Heart left ventricle (tissue), 16 donors: Measurements from ENCODE around the gene CLDN6. TPM values are rescaled to one million over a fixed set of nuclear protein-coding genes. Genes with fewer than 3 reads are reported as not detected.

Experiments used
- ATAC-seq, 4 donors: fragments of 200-7000 bp; cut with Tn5 transposase; one replicate each; pipeline ENCODE4 v1.9.1; 2020 to 2022; ENCODE audit warnings: moderate library complexity in 4 of 4, mild to moderate bottlenecking in 3 of 4, moderate number of reproducible peaks in 1 of 4
- DNase-seq, 5 donors: peaks; one replicate each; pipeline ENCODE4 v3.0.0-alpha.2; 2020
- H3K27ac ChIP-seq, 12 donors: fragments of 200-600 bp; sonication (generic) in 4 of 12; one replicate each; pipeline versions ENCODE4 v1.5.0 to v1.8.0; 2016 to 2022; ENCODE audit warnings: mild to moderate bottlenecking in 2 of 12
- H3K27me3 ChIP-seq, 9 donors: fragments of 200-600 bp; sonication (generic) in 2 of 9; one replicate each; pipeline versions ENCODE4 v1.5.1 to v1.8.0; 2016 to 2022; ENCODE audit warnings: mild to moderate bottlenecking in 3 of 9
- H3K36me3 ChIP-seq, 9 donors: fragments of 200-600 bp; sonication (generic) in 2 of 9; one replicate each; pipeline versions ENCODE4 v1.5.0 to v1.8.0; 2018 to 2022; ENCODE audit warnings: mild to moderate bottlenecking in 2 of 9
- H3K4me1 ChIP-seq, 12 donors: fragments of 200-600 bp; sonication (generic) in 4 of 12; one replicate each; pipeline versions ENCODE4 v1.5.0 to v1.8.0; 2016 to 2022; ENCODE audit warnings: mild to moderate bottlenecking in 3 of 12
- H3K4me3 ChIP-seq, 12 donors: fragments of 200-600 bp; sonication (generic) in 4 of 12; one replicate each; pipeline versions ENCODE4 v1.5.0 to v1.8.0; 2017 to 2022; ENCODE audit warnings: mild to moderate bottlenecking in 9 of 12, moderate library complexity in 4 of 12
- H3K9me3 ChIP-seq, 12 donors: fragments of 200-600 bp; sonication (generic) in 4 of 12; one replicate each; pipeline versions ENCODE4 v1.5.0 to v1.8.0; 2016 to 2022; ENCODE audit warnings: mild to moderate bottlenecking in 1 of 12
- CTCF ChIP-seq, 12 donors: fragments of 200-600 bp; sonication (generic) in 4 of 12; IDR thresholded peaks; one replicate each; pipeline versions ENCODE4 v1.5.0 to v1.8.0; 2018 to 2022; ENCODE audit warnings: antibody characterized with exemption in 12 of 12, mild to moderate bottlenecking in 5 of 12
- POLR2A ChIP-seq, 2 donors: fragments of 450-650 bp; IDR thresholded peaks; one replicate each; pipeline ENCODE4 v1.6.1; 2017; ENCODE audit warnings: antibody characterized with exemption in 2 of 2, mild to moderate bottlenecking in 2 of 2, moderate library complexity in 2 of 2
- whole genome bisulfite sequencing, 4 donors: extraction: QIAGEN DNeasy Blood & Tissue Kit in 2 of 4; methylation state at CpG; one replicate each; pipeline versions ENCODE4 v1.1.5 to v1.1.7; 2013 to 2018; 5-methylcytosine and 5-hydroxymethylcytosine counted together
- intact Hi-C, 10 donors: fragments of 100-400 bp; cut with DNase I; formaldehyde crosslinking; loops; one replicate each; pipeline versions ENCODE4 v1.11.1 to v1.14.2; 2022
- polyA plus RNA-seq, 2 donors: library from polyadenylated mRNA; stranded (reverse); fragments of 200-250 nt; gene quantifications; one replicate each; pipeline ENCODE4 v1.2.3, GENCODE V29; 2013
- total RNA-seq, 9 donors: library from RNA; depleted of rRNA in 2 of 9; stranded (reverse); fragments of >200 nt in 2 of 9; fragmentation: NEBNext Ultra II Directional in 3 of 9; extraction: Animal tissue kit (Norgen Biotek cat#: 25700) in 3 of 9; gene quantifications; one replicate each; pipeline versions ENCODE4 v1.1.0 to v1.2.4, GENCODE V29; 2016 to 2023
- donor health status: ischemic (EF 13 %, LVEDD 7.1; RV severe dilation, severe dysfunction).
- donor health status: healthy with polysubstance abuse.
- donor health status: DM: no; HTN: yes; CAD: no.
- donor health status: DM: no; HTN: no; CAD: no.
- donor health status: ischemic (EF 25% LVEDD 6.9; RV normal size, moderate dysfunction).
- donor health status: ischemic (EF 25% LVEDD 5.7; RV mildly dilated, moderate dysfunction).
- donor health status: healthy.
- donor health status: DM: yes; HTN: yes; CAD: no.
- donor health status: ischemic (EF 35%, LVEDD 5.7; RV mildly dilated, moderate dysfunction).
- donor health status: nonischemic (EF 11% LVEDD 7.7; RV severe dilation, severe dysfunction).
- donor health status: DM: yes; HTN: yes; CAD: no.
- donor health status: PGD.
- donor health status: ischemic (EF 29% LVEDD 5.4; RV normal size, mild dysfunction).
- donor health status: nonischemic (EF 23%, LVEDD 6.1; RV moderate dilation, normal function).

The CLDN6 gene
- total and polyA plus RNA-seq, 11 donors = 0.04 TPM; not detected in 10

DNA sequence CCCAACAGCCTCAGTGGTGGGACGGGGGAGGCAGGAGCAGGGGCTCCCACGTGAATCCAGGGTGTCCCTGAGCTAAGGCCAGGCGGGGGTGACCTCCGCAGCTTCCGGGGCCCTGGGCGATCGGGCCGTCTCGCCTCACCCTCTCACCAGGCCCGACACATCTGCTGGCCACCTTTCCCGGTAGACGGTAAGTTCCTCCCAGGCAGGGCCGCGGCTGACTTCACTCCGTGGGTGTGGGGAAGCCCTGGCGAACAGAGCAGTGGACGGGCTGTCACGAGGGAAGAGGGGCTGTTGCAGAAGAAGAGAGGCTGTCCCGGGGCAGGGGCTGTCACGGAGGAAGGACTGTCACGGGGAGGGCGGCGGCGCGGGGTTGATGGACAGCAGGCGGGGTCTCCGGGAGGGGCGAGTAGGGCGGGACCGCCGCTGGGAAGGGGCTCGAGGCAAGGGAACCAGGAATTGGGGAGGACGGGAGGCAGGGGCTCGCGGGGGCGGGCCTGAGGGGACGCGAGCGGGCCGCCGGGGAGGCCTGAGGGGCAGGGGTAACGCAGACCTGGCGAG lies 38.2 kb downstream of the CLDN6 start:
- no peak for TF ChIP-seq POLR2A (IDR thresholded peaks at IDR 0.05)
- no peak for TF ChIP-seq CTCF (IDR thresholded peaks at IDR 0.05)
- Histone ChIP-seq H3K9me3 (no peaks in the 10 kb centered on the region), H3K36me3 (peaks cover 0 to 4% (median 0%) of the 10 kb centered on the region in 9 donors), H3K27me3 (peaks cover 0 to 12% (median 4%) of the 10 kb centered on the region in 9 donors), H3K4me1 (peaks cover 0 to 30% (median 23%) of the 10 kb centered on the region in 12 donors), H3K4me3 (peak overlapping the region; percentile 58 to 93 (median 78)), H3K27ac (peak overlapping the region in 1 of 12 donors; percentile 94)
- 5 to 7% (median 6%) methylated on average over 36 to 43 of the region's 43 CpGs for WGBS, 4 donors
- ATAC-seq (no peak), DNase-seq (no peak)
- intact Hi-C loops = loop anchor here in 1 of 10 donors (2.0 to 5.0 kb wide), 2 partner anchors 53 to 67 kb away; partner anchors contain the start of gene FLYWCH1

GRCh38 chr16:2977440-2977839 lies 40.5 kb downstream of the CLDN6 start:
- 85 to 91% (median 90%) methylated on average over 4 to 6 of the region's 6 CpGs for WGBS, 4 donors
- no peak for ATAC-seq
- DNase-seq = no peak
- Histone ChIP-seq H3K27ac (no peak overlapping the region), H3K36me3 (peaks cover 0 to 14% (median 0%) of the 10 kb centered on the region in 9 donors), H3K4me1 (peaks cover 0 to 23% (median 12%) of the 10 kb centered on the region in 12 donors), H3K9me3 (no peaks in the 10 kb centered on the region), H3K4me3 (no peak overlapping the region), H3K27me3 (peaks cover 0 to 12% (median 4%) of the 10 kb centered on the region in 9 donors)
- intact Hi-C loops = no loop called here
- TF ChIP-seq POLR2A (IDR thresholded peaks at IDR 0.05) (no peak), CTCF (IDR thresholded peaks at IDR 0.05) (no peak)

DNA sequence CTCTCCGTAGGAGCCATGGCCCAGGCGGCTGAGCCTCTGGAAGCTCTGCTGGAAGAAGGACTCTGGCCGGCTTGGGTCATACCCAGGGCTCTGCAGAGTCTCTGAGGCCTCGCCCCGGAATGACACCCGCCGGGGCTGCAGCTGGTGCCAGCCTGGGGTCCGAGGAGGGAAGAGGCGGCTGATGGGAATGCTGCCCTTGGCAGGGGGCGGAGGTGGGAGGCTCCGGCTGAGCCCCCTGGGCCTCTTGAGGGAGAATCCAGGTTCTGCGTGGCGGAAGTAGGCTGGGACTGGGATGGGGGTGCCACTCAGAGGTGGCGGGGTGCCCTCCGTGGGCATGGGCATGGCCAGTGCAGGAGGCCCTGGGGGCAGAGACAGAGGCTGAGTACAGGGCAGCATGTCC lies 41.3 kb downstream of the CLDN6 start:
- Histone ChIP-seq H3K36me3 (peaks cover 0 to 21% (median 0%) of the 10 kb centered on the region in 9 donors), H3K4me3 (no peak overlapping the region), H3K27me3 (peaks cover 0 to 12% (median 4%) of the 10 kb centered on the region in 9 donors), H3K4me1 (peaks cover 0 to 23% (median 12%) of the 10 kb centered on the region in 12 donors), H3K27ac (no peak overlapping the region), H3K9me3 (no peaks in the 10 kb centered on the region)
- intact Hi-C loops = no loop called here
- 91 to 98% (median 95%) methylated on average over 8 to 15 of the region's 15 CpGs for WGBS, 4 donors
- TF ChIP-seq POLR2A (IDR thresholded peaks at IDR 0.05) = no peak
- TF ChIP-seq CTCF (IDR thresholded peaks at IDR 0.05) = no peak
- ATAC-seq (no peak), DNase-seq (no peak)

GRCh38 chr16:2976201-2976600 lies 41.8 kb downstream of the CLDN6 start:
- ATAC-seq (no peak), DNase-seq (no peak)
- no peak overlapping the region for H3K4me3 ChIP-seq
- peaks cover 0 to 22% (median 10%) of the 10 kb centered on the region in 12 donors for H3K4me1 ChIP-seq
- no peaks in the 10 kb centered on the region for H3K9me3 ChIP-seq
- 94 to 96% (median 94%) methylated on average over 5 to 7 of the region's 7 CpGs for WGBS, 4 donors
- no peak overlapping the region for H3K27ac ChIP-seq
- intact Hi-C loops = no loop called here
- peaks cover 0 to 21% (median 0%) of the 10 kb centered on the region in 9 donors for H3K36me3 ChIP-seq
- H3K27me3 ChIP-seq = peaks cover 0 to 12% (median 4%) of the 10 kb centered on the region in 9 donors
- TF ChIP-seq POLR2A (IDR thresholded peaks at IDR 0.05) = no peak
- TF ChIP-seq CTCF (IDR thresholded peaks at IDR 0.05) = no peak
